HG03135 (cell line): ENCODE results near the gene ACBD7.

Experiments used
- ATAC-seq: cut with Tn5 transposase; IDR thresholded peaks from one replicate; pipeline ENCODE4 v1.9.1; 2021; ENCODE audit warnings: mild to moderate bottlenecking, moderate library complexity; ENCODE audit not compliant: unreplicated experiment

Gene ACBD7

DNA sequence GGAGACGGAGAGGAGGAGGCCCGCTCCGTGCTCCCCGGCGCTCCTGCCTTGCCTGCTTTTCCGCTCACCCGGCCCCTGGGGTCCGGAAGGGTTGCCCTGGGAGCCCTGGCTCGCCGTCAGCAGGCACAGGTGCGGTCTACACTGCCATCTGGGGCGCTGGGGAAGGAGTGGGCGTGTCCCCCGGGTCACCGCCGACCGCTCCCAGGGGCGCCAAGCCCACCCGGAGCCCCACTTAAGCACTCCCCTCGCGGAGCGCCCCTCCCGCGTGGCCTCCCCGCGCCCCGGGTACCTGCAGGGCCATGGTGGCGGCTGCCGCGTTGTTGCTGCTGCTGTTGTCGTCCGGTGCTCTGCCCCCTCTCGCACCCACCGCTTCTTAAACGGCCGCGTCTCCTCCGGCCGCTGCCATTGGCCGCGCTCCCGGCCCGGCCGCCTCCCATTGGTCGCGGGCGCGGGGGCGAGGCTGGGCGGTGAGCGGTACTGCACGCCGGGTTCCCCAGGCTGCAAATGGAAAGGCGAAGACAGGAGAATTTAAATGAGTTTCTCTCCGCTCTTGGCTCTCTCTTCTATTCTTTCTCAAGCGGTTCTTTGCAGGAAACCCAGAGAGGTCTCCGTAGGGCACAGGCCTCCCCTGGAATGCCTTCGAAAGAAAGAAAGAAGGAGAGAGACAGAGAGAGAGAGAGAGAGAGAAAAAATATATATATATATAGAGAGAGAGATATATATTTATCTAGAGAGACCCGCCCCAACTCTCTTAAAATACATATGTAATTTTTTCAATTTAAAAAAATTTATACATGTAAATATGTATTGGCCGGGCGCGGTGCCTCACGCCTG is at the start of gene ACBD7:
TSS of gene ACBD7 (minus strand) at position 349 of the 834 bp plus-strand sequence. CDS start at position 301, 48 bp downstream.
- peak; percentile 99 for ATAC-seq

DNA sequence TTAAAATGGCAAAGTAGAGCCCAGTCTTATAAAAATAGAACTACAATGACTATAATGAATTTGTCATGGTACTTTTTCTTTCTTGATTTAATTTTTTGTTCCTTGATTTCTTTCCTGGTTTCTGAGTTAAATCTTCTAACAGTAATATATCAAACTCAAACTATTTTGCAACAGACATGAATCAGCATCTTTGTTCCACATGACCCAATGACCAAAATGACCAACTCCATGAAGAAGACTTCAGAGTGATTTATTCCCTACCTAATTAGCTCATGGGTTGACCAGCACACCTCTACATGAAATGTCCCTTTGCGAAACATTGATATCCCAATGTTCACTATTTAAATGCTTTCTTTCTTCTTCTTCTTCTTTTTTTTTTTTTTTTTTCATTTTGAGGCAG is 49.1 kb upstream of the ACBD7 start:
- ATAC-seq = no peak

- ATAC-seq = no peak
These were observed 48.4 kb upstream of the ACBD7 start for GRCh38 chr10:15137036-15137359.

GRCh38 chr10:15136129-15137035 is 47.8 kb upstream of the ACBD7 start:
- ATAC-seq = no peak

DNA sequence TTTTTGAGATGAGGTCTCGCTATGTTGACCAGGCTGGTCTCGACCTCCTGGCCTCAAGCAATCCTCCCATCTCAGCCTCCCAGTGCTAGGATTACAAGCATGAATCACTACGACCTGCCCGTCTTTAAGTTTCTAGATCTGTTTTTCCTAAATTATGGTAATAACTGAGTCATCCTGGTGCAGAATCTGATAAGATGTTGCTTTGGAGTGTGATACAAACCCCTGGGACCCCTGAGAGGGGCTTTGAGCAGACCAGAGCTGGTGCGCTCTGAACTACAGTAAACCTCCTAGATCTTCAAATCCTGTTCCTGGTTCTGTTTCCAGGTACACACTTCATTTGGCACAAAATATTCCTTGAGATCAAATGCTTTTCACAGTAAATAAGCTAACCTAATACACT is 42.8 kb upstream of the ACBD7 start:
- ATAC-seq = no peak

DNA sequence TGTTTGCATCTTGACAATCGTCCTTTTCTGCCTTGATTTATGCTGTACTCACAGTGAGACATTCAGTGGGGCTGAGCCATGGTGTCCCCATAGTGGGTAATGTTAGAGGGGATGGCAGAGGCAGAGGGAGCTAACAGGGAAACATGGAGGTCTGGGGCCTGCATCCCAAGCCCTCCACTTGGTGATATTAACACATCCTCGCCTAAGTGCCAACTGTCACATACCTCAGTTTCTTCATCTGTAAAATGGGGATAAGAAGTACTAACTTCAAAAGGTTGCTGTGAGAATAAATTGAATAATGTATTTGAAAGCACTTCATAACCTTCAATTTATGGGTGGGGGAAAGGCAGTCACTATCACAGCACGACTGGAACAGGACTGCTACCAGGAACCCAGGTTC is 36.3 kb upstream of the ACBD7 start:
- no peak for ATAC-seq

GRCh38 chr10:15124190-15124589 is 35.6 kb upstream of the ACBD7 start:
- no peak for ATAC-seq

GRCh38 chr10:15123749-15124184 is 35.2 kb upstream of the ACBD7 start:
- no peak for ATAC-seq

DNA sequence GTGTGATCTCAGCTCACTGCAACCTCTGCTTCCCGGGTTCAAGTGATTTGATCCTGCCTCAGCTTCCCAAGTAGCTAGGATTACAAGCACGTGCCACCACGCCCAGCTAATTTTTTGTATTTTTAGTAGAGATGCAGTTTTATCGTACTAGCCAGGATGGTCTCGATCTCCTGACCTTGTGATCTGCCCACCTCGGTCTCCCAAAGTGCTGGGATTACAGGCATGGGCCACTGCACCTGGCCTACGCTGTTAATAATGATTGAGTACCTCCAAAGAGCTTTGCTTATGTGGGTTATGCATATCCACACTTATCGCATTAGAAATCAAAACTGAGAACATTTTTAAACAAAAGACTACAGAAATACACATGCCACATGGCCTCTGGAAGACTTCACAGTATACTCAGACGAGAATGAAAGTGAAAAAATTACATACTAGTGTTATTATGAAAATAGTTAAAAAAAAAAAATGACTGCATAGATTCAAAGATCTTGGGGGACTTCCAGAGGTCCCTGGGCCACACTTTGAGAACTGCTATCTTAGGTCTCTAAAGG is 34.0 kb upstream of the ACBD7 start:
- peak; percentile 84 for ATAC-seq

DNA sequence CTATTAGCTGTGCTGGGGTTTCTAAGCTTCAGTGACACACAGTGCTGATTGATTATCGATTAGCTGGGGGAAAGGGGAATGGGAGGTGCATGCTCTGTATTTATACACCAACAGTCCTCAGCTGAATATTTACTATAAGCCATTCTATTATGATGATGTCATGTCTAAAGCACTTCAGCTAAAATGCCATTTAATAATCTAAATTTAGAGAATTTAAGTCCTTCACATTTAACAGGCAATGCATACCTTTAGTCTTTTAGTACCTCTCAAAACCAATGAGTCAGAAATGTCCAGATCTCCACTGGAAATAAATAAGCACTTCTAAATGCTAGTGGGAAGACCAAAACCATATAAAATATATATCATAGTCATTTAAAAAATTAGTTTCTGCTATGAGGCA is 33.1 kb upstream of the ACBD7 start:
- no peak for ATAC-seq

DNA sequence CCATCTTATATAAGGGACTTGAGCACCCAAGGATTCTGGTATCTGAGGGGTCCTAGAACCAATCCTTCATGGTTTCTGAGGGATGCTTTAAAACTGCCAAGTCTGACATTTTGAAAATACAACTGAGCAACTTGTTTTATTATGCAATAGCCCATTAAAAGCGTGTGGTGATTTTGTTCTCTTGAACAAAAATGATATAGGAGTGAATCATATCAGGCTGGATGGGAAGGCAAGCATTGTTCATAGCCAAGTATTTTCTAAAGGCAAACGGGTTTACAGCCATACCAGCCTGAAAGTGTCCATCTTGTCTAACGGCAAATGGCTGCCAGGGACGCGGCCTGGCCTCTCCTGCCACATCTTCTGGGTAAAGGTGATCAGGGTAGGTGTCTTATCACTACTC is 31.9 kb upstream of the ACBD7 start:
- ATAC-seq = no peak

- no peak for ATAC-seq
These were observed 30.0 kb upstream of the ACBD7 start for GRCh38 chr10:15118615-15119014.

DNA sequence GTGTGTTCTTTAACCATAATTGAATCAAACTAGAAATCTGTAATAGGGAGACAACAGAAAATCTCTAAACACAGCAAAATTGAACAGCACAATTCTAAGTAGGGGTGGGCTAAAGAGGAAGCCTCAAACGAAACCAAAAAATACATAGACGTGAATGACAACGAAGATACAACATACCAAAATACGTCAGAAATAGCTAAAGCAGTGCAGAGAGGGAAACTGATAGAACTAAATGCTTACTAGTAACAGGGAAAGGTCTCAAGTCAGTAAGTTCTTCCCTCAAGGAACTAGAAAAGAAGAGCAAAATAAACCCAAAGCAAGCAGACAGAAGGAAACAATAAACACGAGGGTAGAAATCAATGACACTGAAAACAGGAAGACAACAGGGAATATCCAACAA is 27.6 kb upstream of the ACBD7 start:
- no peak for ATAC-seq

GRCh38 chr10:15113766-15114165 is 25.2 kb upstream of the ACBD7 start:
- no peak for ATAC-seq

GRCh38 chr10:15112657-15113056 is 24.1 kb upstream of the ACBD7 start:
- no peak for ATAC-seq

- ATAC-seq = peak; percentile 79
These were observed 17.9 kb upstream of the ACBD7 start for GRCh38 chr10:15106352-15107013.

- no peak for ATAC-seq
These were observed 14.9 kb upstream of the ACBD7 start for GRCh38 chr10:15103513-15103912.

- no peak for ATAC-seq
These were observed 11.3 kb upstream of the ACBD7 start for GRCh38 chr10:15099886-15100285.

- peak; percentile 82 for ATAC-seq
These were observed 8.6 kb upstream of the ACBD7 start, which contains the start of gene RPP38 for GRCh38 chr10:15097011-15097812. RPP38 (plus strand) TSS chr10:15097355; CDS start chr10:15103315, 5,960 bp downstream.

- ATAC-seq = peak; percentile 15
These were observed 8.1 kb upstream of the ACBD7 start for GRCh38 chr10:15096661-15097010.
